Activated T-cell treated with anti-CD3 and anti-CD28 coated beads, Interleukin-2, amount 50 U/mL, for 48 hours (primary cell): ENCODE data around the gene CAMTA1.

Source experiments
- DNase-seq, 2 experiments: peaks; one replicate each; pipeline ENCODE4 v3.0.0-alpha.2; 2020

The CAMTA1 gene

GRCh38 chr1:7745783-7746182, 960.5 kb downstream of the CAMTA1 start:
- no peak for DNase-seq

- no peak for DNase-seq
Observed at GRCh38 chr1:7747605-7748004, 962.4 kb downstream of the CAMTA1 start.

GRCh38 chr1:7749126-7749525, 963.9 kb downstream of the CAMTA1 start:
- DNase-seq, result no peak

- DNase-seq, result no peak
Observed at GRCh38 chr1:7751174-7751573, 965.9 kb downstream of the CAMTA1 start.

GRCh38 chr1:7752512-7753417, 967.5 kb downstream of the CAMTA1 start:
- peak; percentile 34 to 45 for DNase-seq

GRCh38 chr1:7753641-7754040, 968.4 kb downstream of the CAMTA1 start:
- no peak for DNase-seq

- DNase-seq, result no peak
Observed at GRCh38 chr1:7754234-7754633, 969.0 kb downstream of the CAMTA1 start.

GRCh38 chr1:7755448-7755847, 970.2 kb downstream of the CAMTA1 start:
- no peak for DNase-seq

GRCh38 chr1:7760245-7760644, 975.0 kb downstream of the CAMTA1 start:
- no peak for DNase-seq

GRCh38 chr1:7761103-7761502, 975.8 kb downstream of the CAMTA1 start:
- no peak for DNase-seq

GRCh38 chr1:7767176-7767575, 981.9 kb downstream of the CAMTA1 start:
- no peak for DNase-seq

- no peak for DNase-seq
Observed at GRCh38 chr1:7768583-7768982, 983.3 kb downstream of the CAMTA1 start.

GRCh38 chr1:7769673-7770412, 984.6 kb downstream of the CAMTA1 start:
- DNase-seq, result no peak

GRCh38 chr1:7770669-7770996, 985.4 kb downstream of the CAMTA1 start:
- DNase-seq, result no peak

GRCh38 chr1:7770997-7771822, 986.0 kb downstream of the CAMTA1 start, which contains the start of gene VAMP3:
Gene VAMP3 (plus strand): TSS chr1:7771296. CDS start chr1:7771384, 88 bp downstream.
- DNase-seq, result peak; percentile 92 to 93

- no peak for DNase-seq
Observed at GRCh38 chr1:7771823-7772299, 986.6 kb downstream of the CAMTA1 start.

GRCh38 chr1:7777591-7777990, 992.3 kb downstream of the CAMTA1 start:
- no peak for DNase-seq

GRCh38 chr1:7778133-7778628, 992.9 kb downstream of the CAMTA1 start:
- DNase-seq, result no peak

- no peak for DNase-seq
Observed at GRCh38 chr1:7780976-7781375, 995.7 kb downstream of the CAMTA1 start.

GRCh38 chr1:7781501-7781900, 996.2 kb downstream of the CAMTA1 start:
- no peak for DNase-seq

GRCh38 chr1:7781923-7782495, 996.8 kb downstream of the CAMTA1 start:
- peak in 1 of 2 experiments; percentile 24 for DNase-seq

- peak; percentile 31 to 50 for DNase-seq
Observed at GRCh38 chr1:7783178-7783711, 998.0 kb downstream of the CAMTA1 start.
